HEK293 (cell line): ENCODE data around the gene AGO1.

ENCODE experiments used
- CTCF ChIA-PET: fragments of 350-600 bp; formaldehyde crosslinking; extraction: SDS; loops from one replicate; lab custom pipeline; 2021; ENCODE audit warnings: antibody characterized with exemption; lab: Yijun Ruan, JAX
- POLR2A ChIA-PET: fragments of 300-600 bp; formaldehyde crosslinking; extraction: SDS; loops from one replicate; lab custom pipeline; 2020; ENCODE audit warnings: antibody characterized with exemption, inconsistent platforms; lab: Yijun Ruan, JAX
- H3K27ac ChIP-seq: fragments of 200-500 bp; sonication (Bioruptor generic); 2 replicates; pipeline ENCODE4 v1.5.1; 2014; ENCODE audit warnings: low read depth, low read length, control low read depth, inconsistent platforms; ENCODE audit errors: extremely low read depth
- H3K36me3 ChIP-seq, 2 experiments: fragments of 200-500 bp in 1 of 2; sonication (Bioruptor generic) in 1 of 2; 1 replicate in 1 of 2; 2 replicates in 1 of 2; pipeline ENCODE4 v1.5.1; 2014 to 2017; ENCODE audit warnings: inconsistent platforms in 2 of 2, low read length in 2 of 2; ENCODE audit not compliant: control insufficient read depth in 2 of 2, insufficient read depth in 1 of 2
- H3K4me1 ChIP-seq: fragments of 200-500 bp; sonication (Bioruptor generic); 2 replicates; pipeline ENCODE4 v1.5.1; 2014; ENCODE audit warnings: mild to moderate bottlenecking, low read length, inconsistent platforms; ENCODE audit not compliant: control insufficient read depth, insufficient read depth
- H3K4me3 ChIP-seq: 2 replicates; pipeline ENCODE4 v1.5.1; 2011; ENCODE audit warnings: low read depth, mild to moderate bottlenecking, control low read depth, low read length, moderate library complexity
- H3K9me3 ChIP-seq: fragments of 200-500 bp; sonication (Bioruptor generic); 2 replicates; pipeline ENCODE4 v1.5.1; 2014; ENCODE audit warnings: low read depth, low read length, inconsistent platforms; ENCODE audit not compliant: control insufficient read depth, insufficient read depth
- KLF1 ChIP-seq: fragments of 450-650 bp; formaldehyde crosslinking; IDR thresholded peaks from 2 replicates; pipeline ENCODE4 v1.5.1; 2016; ENCODE audit warnings: missing biosample characterization, missing genetic modification characterization
- KLF9 ChIP-seq: fragments of 450-650 bp; formaldehyde crosslinking; IDR thresholded peaks from 2 replicates; pipeline ENCODE4 v1.5.1; 2016; ENCODE audit warnings: missing biosample characterization, missing genetic modification characterization, low read depth
- MYNN ChIP-seq: fragments of 450-650 bp; formaldehyde crosslinking; IDR thresholded peaks from 2 replicates; pipeline ENCODE4 v1.5.1; 2016; ENCODE audit warnings: missing biosample characterization, missing genetic modification characterization, borderline replicate concordance
- SP3 ChIP-seq: fragments of 450-650 bp; formaldehyde crosslinking; IDR thresholded peaks from 2 replicates; pipeline ENCODE4 v1.5.1; 2016; ENCODE audit warnings: missing biosample characterization, missing genetic modification characterization
- ZBTB10 ChIP-seq: fragments of 450-650 bp; formaldehyde crosslinking; IDR thresholded peaks from 2 replicates; pipeline ENCODE4 v1.5.1; 2016; ENCODE audit warnings: missing biosample characterization, missing genetic modification characterization
- ZBTB17 ChIP-seq: fragments of 450-650 bp; formaldehyde crosslinking; IDR thresholded peaks from 2 replicates; pipeline ENCODE4 v1.5.1; 2016; ENCODE audit warnings: missing biosample characterization, missing genetic modification characterization
- ZNF274 ChIP-seq, 2 experiments: fragments of 200-500 bp in 1 of 2; fragments of 450-650 bp in 1 of 2; sonication (Bioruptor generic) in 1 of 2; formaldehyde crosslinking in 1 of 2; IDR thresholded peaks; 2 replicates each; pipeline versions ENCODE4 v1.5.1 to v1.6.1; 2014 to 2016; ENCODE audit warnings: borderline replicate concordance in 1 of 2, inconsistent platforms in 1 of 2, low read length in 1 of 2, missing biosample characterization in 1 of 2, missing genetic modification characterization in 1 of 2
- ZNF292 ChIP-seq: fragments of 450-650 bp; formaldehyde crosslinking; IDR thresholded peaks from 2 replicates; pipeline ENCODE4 v1.5.1; 2016; ENCODE audit warnings: low read depth, missing biosample characterization, missing genetic modification characterization, borderline replicate concordance
- ZNF391 ChIP-seq: fragments of 450-650 bp; formaldehyde crosslinking; IDR thresholded peaks from 2 replicates; pipeline ENCODE4 v1.5.1; 2016; ENCODE audit warnings: low read depth, missing biosample characterization, missing genetic modification characterization, borderline replicate concordance
- ZNF416 ChIP-seq: fragments of 450-650 bp; formaldehyde crosslinking; IDR thresholded peaks from 2 replicates; pipeline ENCODE4 v1.5.1; 2016; ENCODE audit warnings: missing biosample characterization, missing genetic modification characterization
- ZNF473 ChIP-seq: fragments of 450-650 bp; formaldehyde crosslinking; IDR thresholded peaks from 2 replicates; pipeline ENCODE4 v1.5.1; 2017; ENCODE audit warnings: missing biosample characterization, missing genetic modification characterization
- ZNF501 ChIP-seq: fragments of 450-650 bp; formaldehyde crosslinking; IDR thresholded peaks from 2 replicates; pipeline ENCODE4 v1.5.1; 2016; ENCODE audit warnings: missing biosample characterization, missing genetic modification characterization
- ZNF544 ChIP-seq: fragments of 450-650 bp; formaldehyde crosslinking; IDR thresholded peaks from 2 replicates; pipeline ENCODE4 v1.5.0; 2017; ENCODE audit warnings: missing biosample characterization, missing genetic modification characterization
- ZNF549 ChIP-seq: fragments of 450-650 bp; IDR thresholded peaks from 2 replicates; pipeline ENCODE4 v1.5.1; 2018; ENCODE audit warnings: missing biosample characterization, missing genetic modification characterization, mild to moderate bottlenecking, inconsistent platforms, moderate library complexity
- ZNF596 ChIP-seq: fragments of 450-650 bp; IDR thresholded peaks from 2 replicates; pipeline ENCODE4 v1.5.0; 2018; ENCODE audit warnings: missing biosample characterization, mild to moderate bottlenecking, missing genetic modification characterization, moderate library complexity
- ZNF654 ChIP-seq: fragments of 450-650 bp; formaldehyde crosslinking; IDR thresholded peaks from 2 replicates; pipeline ENCODE4 v1.5.1; 2016; ENCODE audit warnings: low read depth, missing biosample characterization, missing genetic modification characterization
- ZNF658 ChIP-seq: fragments of 450-650 bp; formaldehyde crosslinking; IDR thresholded peaks from 2 replicates; pipeline ENCODE4; 2016; ENCODE audit warnings: missing biosample characterization, missing genetic modification characterization
- ZNF76 ChIP-seq: fragments of 450-650 bp; formaldehyde crosslinking; IDR thresholded peaks from 2 replicates; pipeline ENCODE4; 2016; ENCODE audit warnings: low read depth, missing biosample characterization, missing genetic modification characterization, borderline replicate concordance
- ZNF843 ChIP-seq: fragments of 450-650 bp; formaldehyde crosslinking; IDR thresholded peaks from 2 replicates; pipeline ENCODE4 v1.5.1; 2016; ENCODE audit warnings: missing biosample characterization, missing genetic modification characterization
- TF ChIP-seq, protein P1 (sequence below): fragments of 450-650 bp; formaldehyde crosslinking; IDR thresholded peaks from 2 replicates; pipeline ENCODE4 v1.5.1; 2016; ENCODE audit warnings: missing biosample characterization, missing genetic modification characterization, borderline replicate concordance
- TF ChIP-seq, protein P2 (sequence below): fragments of 450-650 bp; formaldehyde crosslinking; IDR thresholded peaks from 2 replicates; pipeline ENCODE4 v1.5.1; 2017; ENCODE audit warnings: missing biosample characterization, missing genetic modification characterization

AGO1 gene

DNA sequence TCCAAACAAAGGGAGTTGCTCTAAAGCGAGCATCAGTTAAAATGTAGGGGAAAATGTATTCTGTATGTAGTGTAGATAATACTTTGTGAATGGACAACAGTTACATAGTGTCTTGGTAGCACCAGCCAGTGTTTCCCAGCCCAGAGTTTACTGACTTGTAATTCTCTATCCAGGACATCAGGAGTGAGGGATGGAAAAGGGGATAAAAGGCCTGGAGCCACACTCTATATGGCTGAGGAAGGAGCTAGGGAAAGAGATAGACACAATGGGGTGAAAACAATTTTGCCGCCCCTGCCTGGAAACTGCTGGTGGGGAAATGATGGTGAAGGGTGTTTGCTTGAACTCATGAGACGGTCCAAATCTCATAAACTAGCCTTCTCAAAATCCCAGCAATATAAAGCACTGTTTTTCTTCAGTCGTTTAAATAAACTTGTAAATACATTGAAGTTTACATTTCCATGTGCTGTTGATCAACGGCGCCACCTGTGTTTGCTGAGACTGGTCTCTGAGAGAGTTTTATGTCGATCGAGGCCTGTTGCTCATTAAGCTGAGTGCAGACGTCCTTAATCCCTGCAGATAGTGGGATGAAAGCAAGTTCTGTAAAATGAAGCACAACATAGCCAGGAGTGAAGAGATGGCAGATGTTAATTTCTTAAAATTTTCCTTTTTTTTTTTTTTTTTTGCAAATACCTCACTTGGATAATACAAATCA, 27.9 kb upstream of the AGO1 start (continued):
- TF ChIP-seq ZNF658 (tag by site-specific recombination) (no peak), ZNF549 (tag by site-specific recombination) (no peak), ZNF473 (no peak), ZNF76 (tag by site-specific recombination) (no peak), ZBTB17 (tag by site-specific recombination) (peak; percentile 78)

DNA sequence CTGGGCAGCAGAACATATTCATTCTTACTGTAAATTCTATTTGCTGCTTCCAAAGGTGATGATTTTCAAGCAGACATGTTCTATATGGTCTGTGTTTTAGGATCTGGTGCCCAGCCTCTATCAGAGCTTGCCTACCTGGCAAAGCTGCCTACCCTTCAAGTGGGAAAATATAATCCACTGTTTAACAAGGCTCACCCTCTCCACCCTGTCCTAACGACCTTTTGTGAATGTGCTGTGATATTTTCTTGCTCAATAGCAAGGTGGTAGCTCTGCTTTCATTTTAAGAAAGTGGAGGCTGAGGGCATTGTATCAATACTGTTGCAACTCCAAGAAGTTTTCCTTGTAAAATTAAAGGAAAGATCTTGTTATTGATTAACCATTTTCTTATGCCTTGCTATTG, 26.0 kb upstream of the AGO1 start:
- TF ChIP-seq, protein P1, sequence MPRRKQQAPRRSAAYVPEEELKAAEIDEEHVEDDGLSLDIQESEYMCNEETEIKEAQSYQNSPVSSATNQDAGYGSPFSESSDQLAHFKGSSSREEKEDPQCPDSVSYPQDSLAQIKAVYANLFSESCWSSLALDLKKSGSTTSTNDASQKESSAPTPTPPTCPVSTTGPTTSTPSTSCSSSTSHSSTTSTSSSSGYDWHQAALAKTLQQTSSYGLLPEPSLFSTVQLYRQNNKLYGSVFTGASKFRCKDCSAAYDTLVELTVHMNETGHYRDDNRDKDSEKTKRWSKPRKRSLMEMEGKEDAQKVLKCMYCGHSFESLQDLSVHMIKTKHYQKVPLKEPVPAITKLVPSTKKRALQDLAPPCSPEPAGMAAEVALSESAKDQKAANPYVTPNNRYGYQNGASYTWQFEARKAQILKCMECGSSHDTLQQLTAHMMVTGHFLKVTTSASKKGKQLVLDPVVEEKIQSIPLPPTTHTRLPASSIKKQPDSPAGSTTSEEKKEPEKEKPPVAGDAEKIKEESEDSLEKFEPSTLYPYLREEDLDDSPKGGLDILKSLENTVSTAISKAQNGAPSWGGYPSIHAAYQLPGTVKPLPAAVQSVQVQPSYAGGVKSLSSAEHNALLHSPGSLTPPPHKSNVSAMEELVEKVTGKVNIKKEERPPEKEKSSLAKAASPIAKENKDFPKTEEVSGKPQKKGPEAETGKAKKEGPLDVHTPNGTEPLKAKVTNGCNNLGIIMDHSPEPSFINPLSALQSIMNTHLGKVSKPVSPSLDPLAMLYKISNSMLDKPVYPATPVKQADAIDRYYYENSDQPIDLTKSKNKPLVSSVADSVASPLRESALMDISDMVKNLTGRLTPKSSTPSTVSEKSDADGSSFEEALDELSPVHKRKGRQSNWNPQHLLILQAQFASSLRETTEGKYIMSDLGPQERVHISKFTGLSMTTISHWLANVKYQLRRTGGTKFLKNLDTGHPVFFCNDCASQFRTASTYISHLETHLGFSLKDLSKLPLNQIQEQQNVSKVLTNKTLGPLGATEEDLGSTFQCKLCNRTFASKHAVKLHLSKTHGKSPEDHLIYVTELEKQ = no peak
- TF ChIP-seq ZBTB10 (tag by site-specific recombination) (no peak), ZNF843 (tag by site-specific recombination) (no peak), ZNF274 (IDR thresholded peaks at IDR 0.05; ENCODE audit: low read length) (no peak), ZNF274 (tag by site-specific recombination; IDR thresholded peaks at IDR 0.05; ENCODE audit: borderline replicate concordance) (no peak), SP3 (tag by site-specific recombination) (no peak), ZNF549 (tag by site-specific recombination) (no peak), ZNF544 (tag by site-specific recombination) (no peak), ZNF416 (tag by site-specific recombination) (no peak), ZNF596 (tag by site-specific recombination) (no peak), ZNF391 (no peak)
- TF ChIP-seq, protein P2, sequence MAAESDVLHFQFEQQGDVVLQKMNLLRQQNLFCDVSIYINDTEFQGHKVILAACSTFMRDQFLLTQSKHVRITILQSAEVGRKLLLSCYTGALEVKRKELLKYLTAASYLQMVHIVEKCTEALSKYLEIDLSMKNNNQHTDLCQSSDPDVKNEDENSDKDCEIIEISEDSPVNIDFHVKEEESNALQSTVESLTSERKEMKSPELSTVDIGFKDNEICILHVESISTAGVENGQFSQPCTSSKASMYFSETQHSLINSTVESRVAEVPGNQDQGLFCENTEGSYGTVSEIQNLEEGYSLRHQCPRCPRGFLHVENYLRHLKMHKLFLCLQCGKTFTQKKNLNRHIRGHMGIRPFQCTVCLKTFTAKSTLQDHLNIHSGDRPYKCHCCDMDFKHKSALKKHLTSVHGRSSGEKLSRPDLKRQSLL (tag by site-specific recombination) = no peak
- peaks cover 5 to 34% of the 10 kb centered on the region in 2 experiments; a peak in 2 of 3 replicates for H3K36me3 ChIP-seq

DNA sequence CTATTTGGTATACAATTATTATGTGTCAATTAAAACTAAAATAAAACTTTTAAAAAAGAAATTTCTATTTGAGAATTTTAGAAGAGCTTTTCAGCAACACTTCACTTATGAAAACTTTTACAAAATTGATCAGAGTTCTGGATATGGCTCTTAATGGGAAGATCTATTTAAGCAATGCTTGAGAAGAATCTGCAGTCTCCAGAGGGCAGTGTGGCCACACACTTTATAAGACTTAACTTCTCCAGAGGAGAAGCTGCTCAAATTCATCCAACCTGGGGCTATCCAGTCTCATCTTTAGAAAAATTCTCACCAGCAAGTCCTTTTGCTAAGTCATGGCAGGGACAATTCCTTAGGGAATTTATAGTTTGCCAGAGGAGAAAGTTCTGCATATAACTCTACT, 25.2 kb upstream of the AGO1 start:
- no peak overlapping the region for H3K27ac ChIP-seq
- H3K4me3 ChIP-seq = no peak overlapping the region
- no peaks in the 10 kb centered on the region for H3K9me3 ChIP-seq
- peaks cover 5 to 26% of the 10 kb centered on the region in 2 experiments; a peak in 2 of 3 replicates for H3K36me3 ChIP-seq
- ChIA-PET POLR2A (no interaction called here), CTCF (interaction anchor here (1.0 to 1.5 kb wide), 4 partner anchors 13 to 275 kb away, joined by 4 to 5 read pairs (median 4); no protein-coding TSS in a partner anchor)
- no peaks in the 10 kb centered on the region for H3K4me1 ChIP-seq
- TF ChIP-seq ZNF654 (tag by site-specific recombination) (0 out of 2 replicates have a peak, but pooled peaks have one; percentile 4), ZNF501 (tag by site-specific recombination) (no peak), KLF9 (no peak), KLF1 (tag by site-specific recombination) (no peak), MYNN (tag by site-specific recombination) (no peak), ZNF292 (tag by site-specific recombination) (no peak)

More for the DNA sequence above, 26.0 kb upstream of the AGO1 start:
- H3K9me3 ChIP-seq = no peaks in the 10 kb centered on the region
- no peaks in the 10 kb centered on the region for H3K4me1 ChIP-seq
- no peak overlapping the region for H3K4me3 ChIP-seq
- ChIA-PET POLR2A (no interaction called here), CTCF (interaction anchor here (0.9 kb wide), 1 partner anchor 231 kb away, joined by 3 read pairs; no protein-coding TSS in a partner anchor)
- no peak overlapping the region for H3K27ac ChIP-seq
